HG02973 (cell line): ENCODE measurements around the gene PNMA6E.

Source experiments
- ATAC-seq: cut with Tn5 transposase; IDR thresholded peaks from one replicate; pipeline ENCODE4 v1.9.1; 2021; ENCODE audit warnings: moderate library complexity; ENCODE audit not compliant: unreplicated experiment

Gene PNMA6E

GRCh38 chrX:153438532-153438931, 37.4 kb upstream of the PNMA6E start:
- no peak for ATAC-seq

GRCh38 chrX:153435845-153436244, 34.7 kb upstream of the PNMA6E start:
- no peak for ATAC-seq

GRCh38 chrX:153434801-153435200, 33.7 kb upstream of the PNMA6E start:
- no peak for ATAC-seq

GRCh38 chrX:153433781-153434285, 32.7 kb upstream of the PNMA6E start:
- ATAC-seq = no peak

- ATAC-seq = no peak
These were observed 32.1 kb upstream of the PNMA6E start for GRCh38 chrX:153433161-153433680.

GRCh38 chrX:153430796-153431195, 29.6 kb upstream of the PNMA6E start:
- ATAC-seq = no peak

- ATAC-seq = no peak
These were observed 25.1 kb upstream of the PNMA6E start for GRCh38 chrX:153426204-153426603.

GRCh38 chrX:153423652-153424051, 22.5 kb upstream of the PNMA6E start:
- no peak for ATAC-seq

GRCh38 chrX:153421856-153422255, 20.7 kb upstream of the PNMA6E start:
- ATAC-seq = no peak

- ATAC-seq = no peak
These were observed 19.9 kb upstream of the PNMA6E start for GRCh38 chrX:153420851-153421599.

- ATAC-seq = no peak
These were observed 16.5 kb upstream of the PNMA6E start for GRCh38 chrX:153417637-153418036.

GRCh38 chrX:153416781-153417450, 15.8 kb upstream of the PNMA6E start:
- no peak for ATAC-seq

- no peak for ATAC-seq
These were observed 13.8 kb upstream of the PNMA6E start for GRCh38 chrX:153414856-153415510.

GRCh38 chrX:153413731-153414130, 12.6 kb upstream of the PNMA6E start:
- ATAC-seq = no peak

- ATAC-seq = no peak
These were observed 11.9 kb upstream of the PNMA6E start for GRCh38 chrX:153412746-153413720.

- ATAC-seq = no peak
These were observed 10.9 kb upstream of the PNMA6E start for GRCh38 chrX:153411988-153412574.

GRCh38 chrX:153411255-153411987, 10.3 kb upstream of the PNMA6E start, which contains the start of gene ZFP92:
ZFP92 (plus strand) TSS chrX:153411472; CDS start chrX:153418323, 6,851 bp downstream.
- ATAC-seq = no peak

GRCh38 chrX:153410888-153411254, 9.7 kb upstream of the PNMA6E start:
- no peak for ATAC-seq

GRCh38 chrX:153410373-153410772, 9.2 kb upstream of the PNMA6E start:
- no peak for ATAC-seq
